ENCODE data around the gene SNX9. TPM values are rescaled to one million over a fixed set of nuclear protein-coding genes. Genes with fewer than 3 reads are reported as not detected.

SNX9 gene
- total RNA-seq, 2 experiments from 2014 or later = 46.6 to 48.5 TPM

DNA sequence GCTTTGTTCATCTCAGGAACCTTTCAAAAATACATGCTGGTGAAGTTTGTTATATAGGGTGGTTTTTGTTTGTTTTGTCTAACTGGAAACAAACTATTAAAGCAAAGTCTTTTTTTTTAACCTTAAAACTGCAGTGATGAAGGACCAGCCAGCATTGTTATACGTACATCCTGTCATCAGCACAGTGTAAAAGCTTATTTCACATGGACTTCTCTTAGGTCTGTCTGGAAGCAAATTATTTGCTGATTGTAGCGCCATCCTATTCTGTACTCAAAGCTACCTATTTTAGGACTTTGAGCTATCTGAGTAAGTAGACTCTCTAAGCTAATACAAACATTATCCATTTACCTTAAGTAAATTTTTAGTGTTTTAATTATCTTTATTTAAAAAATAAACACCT, 61.7 kb downstream of the SNX9 start:
- CTCF ChIA-PET = interaction anchor here (1.0 to 1.9 kb wide), 8 partner anchors 9 to 141 kb away, joined by 3 to 15 read pairs (median 6); no protein-coding TSS in a partner anchor
- H3K4me1 ChIP-seq (ENCODE audit: insufficient read depth, low read length) = peaks cover 20% of the 10 kb centered on the region
- peaks cover 16% of the 10 kb centered on the region for H3K36me3 ChIP-seq (ENCODE audit: insufficient read depth, low read length)
- H3K27ac ChIP-seq (ENCODE audit: low read depth in 1 of 2, low read length in 2 of 2) = peak overlapping the region; percentile 83 to 93
- H3K27me3 Mint-ChIP-seq = no peaks in the 10 kb centered on the region
- intact Hi-C loops (cut with DNase I, micrococcal nuclease) = loop anchor here in 1 of 2 experiments (1.0 to 2.0 kb wide), 5 partner anchors 9 to 120 kb away; no protein-coding TSS in a partner anchor
- POLR2A ChIA-PET = interaction anchor here (0.9 to 2.4 kb wide), 20 partner anchors 9 to 561 kb away, joined by 3 to 21 read pairs (median 4); partner anchors contain the start of genes SYNJ2 and TMEM242
- ATAC-seq (ENCODE audit: poor library complexity) (peak; percentile 45), DNase-seq (peak in 3 of 14 experiments; percentile 33 to 48 (median 43))
- H3K4me1 Mint-ChIP-seq (ENCODE audit: low read depth) = peaks cover 89% of the 10 kb centered on the region
- no peaks in the 10 kb centered on the region for H3K9me3 ChIP-seq (ENCODE audit: control insufficient read depth in 1 of 2, insufficient read depth in 1 of 2, low read length in 2 of 2)
- H3K27ac Mint-ChIP-seq = peak overlapping the region; percentile 95
- TF ChIP-seq, protein P1, sequence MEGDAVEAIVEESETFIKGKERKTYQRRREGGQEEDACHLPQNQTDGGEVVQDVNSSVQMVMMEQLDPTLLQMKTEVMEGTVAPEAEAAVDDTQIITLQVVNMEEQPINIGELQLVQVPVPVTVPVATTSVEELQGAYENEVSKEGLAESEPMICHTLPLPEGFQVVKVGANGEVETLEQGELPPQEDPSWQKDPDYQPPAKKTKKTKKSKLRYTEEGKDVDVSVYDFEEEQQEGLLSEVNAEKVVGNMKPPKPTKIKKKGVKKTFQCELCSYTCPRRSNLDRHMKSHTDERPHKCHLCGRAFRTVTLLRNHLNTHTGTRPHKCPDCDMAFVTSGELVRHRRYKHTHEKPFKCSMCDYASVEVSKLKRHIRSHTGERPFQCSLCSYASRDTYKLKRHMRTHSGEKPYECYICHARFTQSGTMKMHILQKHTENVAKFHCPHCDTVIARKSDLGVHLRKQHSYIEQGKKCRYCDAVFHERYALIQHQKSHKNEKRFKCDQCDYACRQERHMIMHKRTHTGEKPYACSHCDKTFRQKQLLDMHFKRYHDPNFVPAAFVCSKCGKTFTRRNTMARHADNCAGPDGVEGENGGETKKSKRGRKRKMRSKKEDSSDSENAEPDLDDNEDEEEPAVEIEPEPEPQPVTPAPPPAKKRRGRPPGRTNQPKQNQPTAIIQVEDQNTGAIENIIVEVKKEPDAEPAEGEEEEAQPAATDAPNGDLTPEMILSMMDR (IDR thresholded peaks at IDR 0.05) = no peak
- no peaks in the 10 kb centered on the region for H3K27me3 ChIP-seq (ENCODE audit: control insufficient read depth in 1 of 2, insufficient read depth in 2 of 2, low read length in 2 of 2)
- H3K9me3 Mint-ChIP-seq = no peaks in the 10 kb centered on the region
- H3K4me3 ChIP-seq (ENCODE audit: low read length) = no peak overlapping the region
- H3K4me3 Mint-ChIP-seq = peak overlapping the region; percentile 78
- peaks cover 87% of the 10 kb centered on the region for H3K36me3 Mint-ChIP-seq (ENCODE audit: low read depth)

- Histone ChIP-seq H3K36me3 (ENCODE audit: insufficient read depth, low read length) (peaks cover 16% of the 10 kb centered on the region), H3K4me1 (ENCODE audit: insufficient read depth, low read length) (peaks cover 16% of the 10 kb centered on the region), H3K27me3 (ENCODE audit: control insufficient read depth in 1 of 2, insufficient read depth in 2 of 2, low read length in 2 of 2) (no peaks in the 10 kb centered on the region), H3K9me3 (ENCODE audit: control insufficient read depth in 1 of 2, insufficient read depth in 1 of 2, low read length in 2 of 2) (no peaks in the 10 kb centered on the region), H3K27ac (ENCODE audit: low read depth in 1 of 2, low read length in 2 of 2) (peak overlapping the region; percentile 83 to 93), H3K4me3 (ENCODE audit: low read length) (no peak overlapping the region)
- Mint-ChIP-seq H3K36me3 (ENCODE audit: low read depth) (peaks cover 87% of the 10 kb centered on the region), H3K9me3 (no peaks in the 10 kb centered on the region), H3K4me1 (ENCODE audit: low read depth) (peaks cover 86% of the 10 kb centered on the region), H3K27ac (peak overlapping the region; percentile 95), H3K27me3 (no peaks in the 10 kb centered on the region), H3K4me3 (peak overlapping the region; percentile 6)
- peak in 13 of 14 experiments; percentile 18 to 88 (median 50) for DNase-seq
- intact Hi-C loops (cut with DNase I, micrococcal nuclease) = loop anchor here in 1 of 2 experiments (1.0 to 2.0 kb wide), 4 partner anchors 8 to 121 kb away; no protein-coding TSS in a partner anchor
- peak; percentile 83 for ATAC-seq (ENCODE audit: poor library complexity)
- ChIA-PET CTCF (interaction anchor here (1.0 to 1.9 kb wide), 8 partner anchors 8 to 141 kb away, joined by 3 to 15 read pairs (median 6); no protein-coding TSS in a partner anchor), POLR2A (interaction anchor here (0.6 to 2.4 kb wide), 23 partner anchors 9 to 772 kb away, joined by 3 to 21 read pairs (median 4); partner anchors contain the start of genes SYNJ2 and TMEM242)
- TF ChIP-seq, protein P1 (IDR thresholded peaks at IDR 0.05) = peak; percentile 19
Measured at GRCh38 chr6:157885211-157885788, 62.3 kb downstream of the SNX9 start.

- peak overlapping the region; percentile 83 to 93 for H3K27ac ChIP-seq (ENCODE audit: low read depth in 1 of 2, low read length in 2 of 2)
- DNase-seq (peak in 2 of 14 experiments; percentile 21 to 37), ATAC-seq (ENCODE audit: poor library complexity) (no peak)
- TF ChIP-seq, protein P1 (IDR thresholded peaks at IDR 0.05) = no peak
- H3K27ac Mint-ChIP-seq = peak overlapping the region; percentile 95
- H3K36me3 ChIP-seq (ENCODE audit: insufficient read depth, low read length) = peaks cover 16% of the 10 kb centered on the region
- intact Hi-C loops (cut with DNase I, micrococcal nuclease) = loop anchor here in 1 of 2 experiments (1.0 to 2.0 kb wide), 4 partner anchors 7 to 122 kb away; no protein-coding TSS in a partner anchor
- H3K9me3 ChIP-seq (ENCODE audit: control insufficient read depth in 1 of 2, insufficient read depth in 1 of 2, low read length in 2 of 2) = no peaks in the 10 kb centered on the region
- H3K4me3 Mint-ChIP-seq = peak overlapping the region; percentile 6
- H3K4me3 ChIP-seq (ENCODE audit: low read length) = no peak overlapping the region
- H3K4me1 ChIP-seq (ENCODE audit: insufficient read depth, low read length) = peaks cover 16% of the 10 kb centered on the region
- no peaks in the 10 kb centered on the region for H3K27me3 Mint-ChIP-seq
- H3K9me3 Mint-ChIP-seq = no peaks in the 10 kb centered on the region
- no peaks in the 10 kb centered on the region for H3K27me3 ChIP-seq (ENCODE audit: control insufficient read depth in 1 of 2, insufficient read depth in 2 of 2, low read length in 2 of 2)
- POLR2A ChIA-PET = interaction anchor here (0.6 to 2.4 kb wide), 19 partner anchors 8 to 773 kb away, joined by 3 to 21 read pairs (median 4); partner anchors contain the start of gene SYNJ2
- H3K36me3 Mint-ChIP-seq (ENCODE audit: low read depth) = peaks cover 86% of the 10 kb centered on the region
- CTCF ChIA-PET = interaction anchor here (1.4 to 1.9 kb wide), 6 partner anchors 8 to 140 kb away, joined by 3 to 15 read pairs (median 6); no protein-coding TSS in a partner anchor
- peaks cover 85% of the 10 kb centered on the region for H3K4me1 Mint-ChIP-seq (ENCODE audit: low read depth)
Measured at GRCh38 chr6:157885876-157886275, 62.8 kb downstream of the SNX9 start.
